GM13976 (cell line): ENCODE results near the gene KMO.

Source experiments
- DNase-seq: peaks from one replicate; pipeline ENCODE4 v3.0.0; 2012; ENCODE audit warnings: low spot score
- CTCF ChIP-seq: IDR thresholded peaks from 2 replicates; pipeline ENCODE4 v1.5.1; 2012; ENCODE audit warnings: borderline replicate concordance, mild to moderate bottlenecking; ENCODE audit not compliant: insufficient read depth; ENCODE audit errors: extremely low read depth, missing control alignments, control extremely low read depth
- in situ Hi-C: fragments of 300-500 bp; cut with MboI; formaldehyde crosslinking; loops from one replicate; pipeline ENCODE4 v1.12.0; 2022; ENCODE audit warnings: low sequenced_read_pairs, mixed read lengths, inconsistent platforms; ENCODE audit not compliant: unreplicated experiment

KMO gene

GRCh38 chr1:241610056-241610815 lies 78.1 kb downstream of the KMO start:
- TF ChIP-seq CTCF: no peak
- in situ Hi-C loops: loop anchor here (10.0 kb wide), 1 partner anchor 385 kb away; the partner anchor contains the start of gene MAP1LC3C
- DNase-seq: no peak

- DNase-seq: peak; percentile 36
- peak; percentile 25 for TF ChIP-seq CTCF
- in situ Hi-C loops: loop anchor here (10.0 kb wide), 1 partner anchor 384 kb away; the partner anchor contains the start of gene MAP1LC3C
Observed at GRCh38 chr1:241611063-241611462, 78.9 kb downstream of the KMO start.

DNA sequence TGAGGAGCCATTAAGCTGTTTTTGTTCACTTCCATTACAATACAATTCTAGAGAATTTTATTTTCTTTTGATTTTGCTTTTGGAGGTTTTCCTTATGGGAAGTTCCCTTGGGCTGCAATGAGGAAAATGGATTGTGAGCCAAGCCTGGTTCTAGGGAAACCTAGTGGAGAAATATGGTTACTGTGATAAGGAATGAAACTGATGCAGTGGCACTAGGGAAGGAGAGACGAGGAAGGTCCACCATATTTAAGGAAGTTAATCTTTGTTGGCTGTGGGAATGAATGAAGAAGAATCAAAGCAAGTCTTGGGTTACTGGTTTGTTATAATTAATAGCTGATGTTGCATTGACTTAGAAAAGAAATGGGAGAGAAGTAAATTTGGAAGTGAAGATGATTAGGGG lies 79.6 kb downstream of the KMO start:
- no peak for DNase-seq
- TF ChIP-seq CTCF: no peak
- in situ Hi-C loops: loop anchor here (10.0 kb wide), 1 partner anchor 383 kb away; the partner anchor contains the start of gene MAP1LC3C

- in situ Hi-C loops: loop anchor here (10.0 kb wide), 1 partner anchor 382 kb away; the partner anchor contains the start of gene MAP1LC3C
- DNase-seq: no peak
- no peak for TF ChIP-seq CTCF
Observed at GRCh38 chr1:241612533-241613477, 80.6 kb downstream of the KMO start.

- in situ Hi-C loops: loop anchor here (10.0 kb wide), 1 partner anchor 381 kb away; the partner anchor contains the start of gene MAP1LC3C
- TF ChIP-seq CTCF: no peak
- DNase-seq: no peak
Observed at GRCh38 chr1:241614144-241614543, 82.0 kb downstream of the KMO start.

DNA sequence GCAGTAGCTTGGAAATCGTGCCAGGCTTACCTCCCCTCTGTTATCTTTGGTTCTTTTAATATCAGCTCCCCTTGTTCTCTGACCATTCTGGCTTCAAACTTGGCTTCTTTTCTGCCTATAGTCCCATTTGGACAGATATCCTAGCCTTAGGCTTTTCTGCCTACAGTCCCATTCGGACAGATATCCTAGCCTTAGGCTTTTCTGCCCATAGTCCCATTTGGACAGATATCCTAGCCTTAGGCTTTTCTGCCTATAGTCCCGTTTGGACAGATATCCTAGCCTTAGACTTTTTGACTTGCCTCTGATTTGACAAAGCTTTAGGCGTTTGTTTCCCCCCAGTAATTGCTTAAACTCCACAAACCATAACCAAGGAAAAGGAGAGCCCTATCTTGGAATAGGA lies 82.4 kb downstream of the KMO start:
- in situ Hi-C loops: loop anchor here (10.0 kb wide), 1 partner anchor 380 kb away; the partner anchor contains the start of gene MAP1LC3C
- no peak for DNase-seq
- TF ChIP-seq CTCF: no peak
